GM18858 (cell line): ENCODE measurements around the gene DNAJB6.

Experiments
- ATAC-seq: cut with Tn5 transposase; IDR thresholded peaks from one replicate; pipeline ENCODE4 v1.9.1; 2021; ENCODE audit not compliant: unreplicated experiment

DNAJB6 gene

GRCh38 chr7:157462840-157463239 lies 126.0 kb downstream of the DNAJB6 start:
- ATAC-seq: no peak

GRCh38 chr7:157463245-157463644 lies 126.4 kb downstream of the DNAJB6 start:
- ATAC-seq: no peak

DNA sequence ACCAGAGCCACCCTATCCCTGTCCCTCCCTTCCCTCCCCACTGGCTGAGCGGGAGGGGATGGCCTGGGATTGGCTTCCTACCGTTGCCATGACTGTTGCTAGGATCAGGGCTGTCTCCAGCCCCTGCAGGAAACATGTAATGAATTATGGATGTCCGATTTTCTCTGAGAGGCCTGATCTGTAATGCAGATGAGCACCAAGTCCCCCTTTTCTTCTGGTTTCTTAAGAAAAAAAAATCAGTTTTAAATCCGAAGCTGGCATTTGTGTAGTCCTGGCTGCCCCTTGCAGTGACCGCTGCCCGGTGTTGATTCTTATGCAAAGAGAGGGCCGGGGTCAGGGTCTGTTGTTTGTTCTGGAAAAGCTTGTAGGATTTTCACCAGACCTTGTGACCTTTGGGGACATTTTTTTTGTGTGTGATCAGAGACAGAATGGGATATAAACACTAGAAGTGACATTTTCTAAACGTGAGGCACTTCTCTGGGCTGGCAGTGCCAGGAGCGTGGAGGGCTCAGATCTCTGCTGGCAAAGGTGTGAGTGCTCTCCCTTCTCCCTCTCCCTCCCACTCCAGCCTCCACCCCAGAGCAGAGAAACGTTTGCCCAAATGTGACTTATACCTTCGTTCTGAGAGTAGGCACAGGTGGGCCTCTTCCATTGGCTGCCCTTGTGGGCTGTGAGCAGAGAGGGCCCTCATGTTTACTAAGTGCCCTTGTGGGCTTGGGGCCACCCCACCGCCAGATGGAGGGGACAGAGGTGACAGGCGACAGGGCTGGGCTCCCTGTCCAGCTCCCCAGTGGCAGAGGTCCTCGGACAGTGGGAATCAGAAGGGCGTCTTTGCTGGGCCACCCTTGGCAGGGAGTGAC lies 127.5 kb downstream of the DNAJB6 start:
- no peak for ATAC-seq

- ATAC-seq: no peak
Measured at GRCh38 chr7:157464971-157465886, 128.4 kb downstream of the DNAJB6 start.

- no peak for ATAC-seq
Measured at GRCh38 chr7:157465891-157466866, 129.4 kb downstream of the DNAJB6 start.

GRCh38 chr7:157466867-157467261 lies 130.1 kb downstream of the DNAJB6 start:
- ATAC-seq: no peak
